HG03469 (cell line): ENCODE results near the gene SLC38A10.

ENCODE experiments used
- ATAC-seq: cut with Tn5 transposase; IDR thresholded peaks from one replicate; pipeline ENCODE4 v1.9.1; 2021; ENCODE audit warnings: mild to moderate bottlenecking, moderate library complexity, moderate number of reproducible peaks; ENCODE audit not compliant: unreplicated experiment

SLC38A10 gene

GRCh38 chr17:81295031-81295675 is at the start of gene SLC38A10:
Gene SLC38A10, minus strand, starts transcription at chr17:81295307. Its CDS starts 386 bp downstream, at chr17:81294921.
- peak; percentile 59 for ATAC-seq

GRCh38 chr17:81342269-81343070 is 47.4 kb upstream of the SLC38A10 start:
- no peak for ATAC-seq

- ATAC-seq = no peak
Observed at GRCh38 chr17:81341516-81342268, 46.6 kb upstream of the SLC38A10 start.

GRCh38 chr17:81340607-81341515 is 45.8 kb upstream of the SLC38A10 start:
- no peak for ATAC-seq

- no peak for ATAC-seq
Observed at GRCh38 chr17:81339534-81340296, 44.6 kb upstream of the SLC38A10 start.

GRCh38 chr17:81339191-81339533 is 44.1 kb upstream of the SLC38A10 start:
- no peak for ATAC-seq

- ATAC-seq = no peak
Observed at GRCh38 chr17:81338274-81339190, 43.4 kb upstream of the SLC38A10 start.

- no peak for ATAC-seq
Observed at GRCh38 chr17:81337476-81337879, 42.4 kb upstream of the SLC38A10 start.

- ATAC-seq = no peak
Observed at GRCh38 chr17:81336930-81337325, 41.8 kb upstream of the SLC38A10 start.

GRCh38 chr17:81336296-81336929 is 41.3 kb upstream of the SLC38A10 start:
- no peak for ATAC-seq

GRCh38 chr17:81335773-81336157 is 40.7 kb upstream of the SLC38A10 start:
- ATAC-seq = no peak

GRCh38 chr17:81334987-81335772 is 40.1 kb upstream of the SLC38A10 start:
- ATAC-seq = no peak

GRCh38 chr17:81334391-81334901 is 39.3 kb upstream of the SLC38A10 start:
- no peak for ATAC-seq

- no peak for ATAC-seq
Observed at GRCh38 chr17:81333616-81334368, 38.7 kb upstream of the SLC38A10 start.

GRCh38 chr17:81332914-81333528 is 37.9 kb upstream of the SLC38A10 start:
- no peak for ATAC-seq

- ATAC-seq = no peak
Observed at GRCh38 chr17:81332118-81332834, 37.2 kb upstream of the SLC38A10 start.
